Measurements from ENCODE around the gene HSD17B10.

DNA sequence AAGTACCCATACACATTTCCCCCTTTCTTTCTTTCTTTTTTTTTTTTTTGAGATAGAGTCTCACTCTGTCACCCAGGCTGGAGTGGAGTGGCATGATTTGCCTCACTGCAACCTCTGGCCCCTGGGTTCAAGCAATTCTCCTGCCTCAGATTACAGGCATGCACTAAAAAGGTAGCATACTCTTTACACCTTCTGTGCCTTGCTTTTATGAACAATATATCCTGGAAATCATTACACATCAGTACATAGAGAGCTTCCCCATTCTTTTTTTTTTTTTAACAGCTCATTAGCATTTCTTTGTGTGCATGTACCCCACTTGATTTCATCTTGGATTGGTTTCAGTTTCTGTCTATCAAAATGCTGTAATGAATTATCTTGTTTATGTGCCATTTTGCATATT is 18.6 kb upstream of the HSD17B10 start:
- TF ChIP-seq, protein P1, sequence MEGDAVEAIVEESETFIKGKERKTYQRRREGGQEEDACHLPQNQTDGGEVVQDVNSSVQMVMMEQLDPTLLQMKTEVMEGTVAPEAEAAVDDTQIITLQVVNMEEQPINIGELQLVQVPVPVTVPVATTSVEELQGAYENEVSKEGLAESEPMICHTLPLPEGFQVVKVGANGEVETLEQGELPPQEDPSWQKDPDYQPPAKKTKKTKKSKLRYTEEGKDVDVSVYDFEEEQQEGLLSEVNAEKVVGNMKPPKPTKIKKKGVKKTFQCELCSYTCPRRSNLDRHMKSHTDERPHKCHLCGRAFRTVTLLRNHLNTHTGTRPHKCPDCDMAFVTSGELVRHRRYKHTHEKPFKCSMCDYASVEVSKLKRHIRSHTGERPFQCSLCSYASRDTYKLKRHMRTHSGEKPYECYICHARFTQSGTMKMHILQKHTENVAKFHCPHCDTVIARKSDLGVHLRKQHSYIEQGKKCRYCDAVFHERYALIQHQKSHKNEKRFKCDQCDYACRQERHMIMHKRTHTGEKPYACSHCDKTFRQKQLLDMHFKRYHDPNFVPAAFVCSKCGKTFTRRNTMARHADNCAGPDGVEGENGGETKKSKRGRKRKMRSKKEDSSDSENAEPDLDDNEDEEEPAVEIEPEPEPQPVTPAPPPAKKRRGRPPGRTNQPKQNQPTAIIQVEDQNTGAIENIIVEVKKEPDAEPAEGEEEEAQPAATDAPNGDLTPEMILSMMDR (IDR thresholded peaks at IDR 0.05), result no peak
- no peak for TF ChIP-seq POLR2A (IDR thresholded peaks at IDR 0.05)

Data from esophagus squamous epithelium (tissue), 4 donors.